Fibroblast of pulmonary artery (primary cell): ENCODE data around the gene SCGB3A1.

Experiments used
- DNase-seq: peaks from one replicate; pipeline ENCODE4 v3.0.0-alpha.2; 2010; ENCODE audit warnings: low read depth
- H3K4me3 ChIP-seq: replicated peaks from 2 replicates; pipeline ENCODE4 v1.5.1; 2011; ENCODE audit warnings: low read depth, mild to moderate bottlenecking, control low read depth, low read length, moderate library complexity
- CTCF ChIP-seq: IDR thresholded peaks from 2 replicates; pipeline ENCODE4 v1.5.1; 2011; ENCODE audit warnings: mild to moderate bottlenecking, control low read depth, low read length, inconsistent platforms; ENCODE audit errors: missing control alignments

The SCGB3A1 gene

GRCh38 chr5:180558232-180558631 lies 33.1 kb downstream of the SCGB3A1 start:
- no peak for DNase-seq
- TF ChIP-seq CTCF: no peak
- H3K4me3 ChIP-seq: no peak overlapping the region

- H3K4me3 ChIP-seq: no peak overlapping the region
- DNase-seq: no peak
- TF ChIP-seq CTCF: no peak
Observed at GRCh38 chr5:180557217-180557809, 34.0 kb downstream of the SCGB3A1 start.

GRCh38 chr5:180555168-180555921 lies 36.0 kb downstream of the SCGB3A1 start:
- H3K4me3 ChIP-seq: no peak overlapping the region
- peak; percentile 8 for DNase-seq
- no peak for TF ChIP-seq CTCF

- TF ChIP-seq CTCF: no peak
- no peak overlapping the region for H3K4me3 ChIP-seq
- no peak for DNase-seq
Observed at GRCh38 chr5:180553530-180553929, 37.8 kb downstream of the SCGB3A1 start.

- no peak for DNase-seq
- no peak for TF ChIP-seq CTCF
- H3K4me3 ChIP-seq: no peak overlapping the region
Observed at GRCh38 chr5:180548563-180548962, 42.7 kb downstream of the SCGB3A1 start.

GRCh38 chr5:180545248-180545647 lies 46.1 kb downstream of the SCGB3A1 start:
- no peak overlapping the region for H3K4me3 ChIP-seq
- no peak for DNase-seq
- TF ChIP-seq CTCF: no peak

GRCh38 chr5:180541710-180542109 lies 49.6 kb downstream of the SCGB3A1 start:
- H3K4me3 ChIP-seq: no peak overlapping the region
- DNase-seq: no peak
- TF ChIP-seq CTCF: peak; percentile 4
